ENCODE results near the gene ARHGAP33.
"Not testable (repeated sequence)": the region's sequence is repeated elsewhere in the genome, so short reads cannot be mapped to it uniquely, and the experiment has no call there.

The ARHGAP33 gene

DNA sequence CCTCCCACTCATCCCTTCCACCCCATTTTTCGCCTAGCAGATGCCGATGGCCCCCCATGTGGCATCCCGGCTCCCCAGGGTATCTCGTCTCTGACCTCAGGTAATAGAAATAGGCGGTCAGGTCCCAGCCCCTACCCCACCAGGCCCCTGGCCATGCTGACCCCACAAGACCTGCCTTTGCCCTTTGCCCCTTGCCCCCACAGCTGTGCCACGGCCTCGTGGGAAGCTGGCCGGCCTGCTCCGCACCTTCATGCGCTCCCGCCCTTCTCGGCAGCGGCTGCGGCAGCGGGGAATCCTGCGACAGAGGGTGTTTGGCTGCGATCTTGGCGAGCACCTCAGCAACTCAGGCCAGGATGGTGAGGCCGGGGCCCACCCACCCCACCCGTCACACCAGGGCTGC, 5.4 kb downstream of the ARHGAP33 start:
- no peak for DNase-seq

DNA sequence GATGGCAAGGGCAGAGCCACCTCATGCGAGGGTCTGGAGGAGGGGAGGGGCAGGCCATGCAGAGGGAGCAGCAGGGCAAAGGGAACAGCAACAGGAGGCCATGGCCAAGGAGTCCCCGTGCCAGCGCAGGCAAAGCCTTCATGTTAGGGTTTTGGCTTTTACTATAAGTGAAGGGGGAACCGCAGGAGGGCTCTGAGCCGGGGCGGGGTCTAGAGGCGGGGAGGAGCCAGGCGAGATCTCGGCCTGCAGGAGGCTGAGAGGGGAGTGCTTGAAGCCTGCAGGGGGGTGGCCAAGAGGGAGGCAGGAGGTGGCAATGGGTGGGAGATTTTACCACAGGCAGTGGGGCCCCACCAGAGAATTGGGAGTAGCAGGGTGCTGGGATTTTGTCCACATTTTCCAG, 6.3 kb downstream of the ARHGAP33 start:
- no peak for DNase-seq

DNA sequence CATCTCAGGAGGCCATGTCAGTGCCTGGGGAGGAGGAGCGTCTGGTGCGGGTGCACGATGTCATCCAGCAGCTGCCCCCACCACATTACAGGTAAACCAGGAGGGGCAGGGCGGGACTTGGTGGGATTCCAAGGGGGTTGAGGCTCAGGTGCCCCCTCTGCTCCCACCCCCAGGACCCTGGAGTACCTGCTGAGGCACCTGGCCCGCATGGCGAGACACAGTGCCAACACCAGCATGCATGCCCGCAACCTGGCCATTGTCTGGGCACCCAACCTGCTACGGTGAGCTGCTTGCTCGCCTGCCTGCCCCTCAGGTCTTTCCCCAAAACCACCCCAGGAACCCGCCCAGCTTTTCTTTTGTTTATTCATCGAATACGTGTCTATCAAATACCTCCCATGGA, 7.2 kb downstream of the ARHGAP33 start:
- DNase-seq = no peak

DNA sequence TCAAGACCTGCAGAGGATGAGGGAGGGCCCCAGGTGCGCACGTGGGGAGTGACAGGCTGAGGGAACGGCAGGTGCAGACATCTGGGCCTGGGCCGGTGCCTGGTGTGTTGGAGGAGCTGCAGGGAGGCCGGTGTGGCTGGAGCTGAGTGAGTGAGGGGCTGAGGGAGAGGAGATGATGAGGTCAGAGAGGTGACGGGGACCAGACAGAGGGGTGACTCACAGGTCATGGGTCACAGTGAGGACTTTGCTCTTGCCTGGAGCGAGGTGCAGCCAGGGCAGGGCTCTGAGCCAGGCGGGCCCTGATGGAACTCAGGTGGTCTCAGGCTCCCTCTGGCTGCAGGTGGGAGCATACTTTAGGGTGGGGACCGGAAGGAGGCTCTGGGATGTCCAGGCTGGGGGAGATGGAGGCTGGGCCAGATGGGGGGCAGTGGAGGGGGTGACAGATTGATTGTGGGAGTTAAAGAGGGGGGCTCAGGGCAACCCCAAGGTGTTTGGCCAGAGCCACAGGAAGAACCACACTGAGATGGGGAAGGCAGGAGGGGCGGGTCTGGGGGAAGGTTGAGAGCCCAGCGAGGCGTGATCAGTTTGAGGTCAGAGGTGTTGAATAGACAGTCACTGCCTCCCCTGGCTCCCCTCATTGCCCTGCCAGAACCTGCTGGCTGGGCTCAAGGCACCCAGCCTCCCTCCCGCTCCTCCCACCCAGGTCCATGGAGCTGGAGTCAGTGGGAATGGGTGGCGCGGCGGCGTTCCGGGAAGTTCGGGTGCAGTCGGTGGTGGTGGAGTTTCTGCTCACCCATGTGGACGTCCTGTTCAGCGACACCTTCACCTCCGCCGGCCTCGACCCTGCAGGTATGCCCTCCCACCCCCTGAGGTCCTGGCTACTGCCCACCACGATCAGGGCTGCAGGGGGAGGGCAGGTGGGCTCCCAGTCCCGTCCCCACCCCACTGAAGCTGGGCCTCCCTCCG, 8.4 kb downstream of the ARHGAP33 start:
- no peak for DNase-seq

DNA sequence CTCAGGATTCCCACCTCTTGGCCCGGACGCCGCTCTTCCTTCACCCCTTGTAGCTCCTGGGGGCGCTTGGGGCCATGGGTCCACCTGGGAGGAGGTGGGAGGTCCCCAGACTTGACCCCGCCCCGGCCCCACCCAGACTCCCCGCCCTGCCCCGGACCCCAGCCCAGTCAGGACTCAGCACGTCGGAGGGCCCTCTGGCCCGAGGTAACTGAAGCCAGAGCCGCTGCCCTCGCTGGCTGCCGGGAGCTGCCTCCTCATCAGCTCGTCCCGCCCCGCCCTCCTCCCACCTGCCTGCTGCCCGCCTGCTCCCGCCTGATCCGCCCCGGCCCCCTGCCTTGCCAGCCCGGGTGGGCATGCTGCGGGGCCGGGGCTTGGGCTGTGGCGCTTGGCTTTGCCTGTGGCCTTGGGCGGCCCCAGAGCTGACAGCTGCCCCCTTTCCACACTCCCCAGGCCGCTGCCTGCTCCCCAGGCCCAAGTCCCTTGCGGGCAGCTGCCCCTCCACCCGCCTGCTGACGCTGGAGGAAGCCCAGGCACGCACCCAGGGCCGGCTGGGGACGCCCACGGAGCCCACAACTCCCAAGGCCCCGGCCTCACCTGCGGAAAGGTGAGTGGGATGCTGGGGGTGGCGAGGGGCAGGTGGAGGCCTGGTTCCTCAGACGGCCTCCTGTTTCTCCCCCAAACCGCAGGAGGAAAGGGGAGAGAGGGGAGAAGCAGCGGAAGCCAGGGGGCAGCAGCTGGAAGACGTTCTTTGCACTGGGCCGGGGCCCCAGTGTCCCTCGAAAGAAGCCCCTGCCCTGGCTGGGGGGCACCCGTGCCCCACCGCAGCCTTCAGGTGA, 9.4 kb downstream of the ARHGAP33 start:
- no peak for DNase-seq

DNA sequence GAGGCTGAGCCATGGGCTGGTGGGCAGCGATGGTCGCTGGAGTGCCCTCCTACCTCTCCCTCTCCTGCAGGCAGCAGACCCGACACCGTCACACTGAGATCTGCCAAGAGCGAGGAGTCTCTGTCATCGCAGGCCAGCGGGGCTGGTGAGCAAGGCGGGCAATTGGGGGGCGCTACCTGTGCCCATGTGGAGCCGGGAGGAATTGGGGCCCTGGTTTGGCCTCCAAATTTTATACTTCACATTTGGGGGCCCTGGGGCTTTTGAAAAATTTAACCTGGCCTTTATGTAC, 9.9 kb downstream of the ARHGAP33 start:
- no peak for DNase-seq

DNA sequence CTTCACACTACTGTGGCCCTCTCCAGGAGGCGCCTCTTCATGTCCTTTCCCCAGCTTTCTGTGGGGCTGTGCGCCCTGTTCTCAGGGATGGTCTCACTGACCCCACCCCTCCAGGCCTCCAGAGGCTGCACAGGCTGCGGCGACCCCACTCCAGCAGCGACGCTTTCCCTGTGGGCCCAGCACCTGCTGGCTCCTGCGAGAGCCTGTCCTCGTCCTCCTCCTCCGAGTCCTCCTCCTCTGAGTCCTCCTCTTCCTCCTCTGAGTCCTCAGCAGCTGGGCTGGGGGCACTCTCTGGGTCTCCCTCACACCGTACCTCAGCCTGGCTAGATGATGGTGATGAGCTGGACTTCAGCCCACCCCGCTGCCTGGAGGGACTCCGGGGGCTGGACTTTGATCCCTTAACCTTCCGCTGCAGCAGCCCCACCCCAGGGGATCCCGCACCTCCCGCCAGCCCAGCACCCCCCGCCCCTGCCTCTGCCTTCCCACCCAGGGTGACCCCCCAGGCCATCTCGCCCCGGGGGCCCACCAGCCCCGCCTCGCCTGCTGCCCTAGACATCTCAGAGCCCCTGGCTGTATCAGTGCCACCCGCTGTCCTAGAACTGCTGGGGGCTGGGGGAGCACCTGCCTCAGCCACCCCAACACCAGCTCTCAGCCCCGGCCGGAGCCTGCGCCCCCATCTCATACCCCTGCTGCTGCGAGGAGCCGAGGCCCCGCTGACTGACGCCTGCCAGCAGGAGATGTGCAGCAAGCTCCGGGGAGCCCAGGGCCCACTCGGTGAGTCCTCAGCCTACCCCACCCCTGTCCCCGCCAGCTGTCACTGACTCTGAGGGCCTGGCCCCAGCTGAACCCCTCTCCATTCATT, 11.2 kb downstream of the ARHGAP33 start:
- DNase-seq = no peak

DNA sequence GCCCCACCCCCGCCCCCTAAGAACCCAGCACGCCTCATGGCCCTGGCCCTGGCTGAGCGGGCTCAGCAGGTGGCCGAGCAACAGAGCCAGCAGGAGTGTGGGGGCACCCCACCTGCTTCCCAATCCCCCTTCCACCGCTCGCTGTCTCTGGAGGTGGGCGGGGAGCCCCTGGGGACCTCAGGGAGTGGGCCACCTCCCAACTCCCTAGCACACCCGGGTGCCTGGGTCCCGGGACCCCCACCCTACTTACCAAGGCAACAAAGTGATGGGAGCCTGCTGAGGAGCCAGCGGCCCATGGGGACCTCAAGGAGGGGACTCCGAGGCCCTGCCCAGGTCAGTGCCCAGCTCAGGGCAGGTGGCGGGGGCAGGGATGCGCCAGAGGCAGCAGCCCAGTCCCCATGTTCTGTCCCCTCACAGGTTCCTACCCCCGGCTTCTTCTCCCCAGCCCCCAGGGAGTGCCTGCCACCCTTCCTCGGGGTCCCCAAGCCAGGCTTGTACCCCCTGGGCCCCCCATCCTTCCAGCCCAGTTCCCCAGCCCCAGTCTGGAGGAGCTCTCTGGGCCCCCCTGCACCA, 11.9 kb downstream of the ARHGAP33 start:
- DNase-seq = no peak

DNA sequence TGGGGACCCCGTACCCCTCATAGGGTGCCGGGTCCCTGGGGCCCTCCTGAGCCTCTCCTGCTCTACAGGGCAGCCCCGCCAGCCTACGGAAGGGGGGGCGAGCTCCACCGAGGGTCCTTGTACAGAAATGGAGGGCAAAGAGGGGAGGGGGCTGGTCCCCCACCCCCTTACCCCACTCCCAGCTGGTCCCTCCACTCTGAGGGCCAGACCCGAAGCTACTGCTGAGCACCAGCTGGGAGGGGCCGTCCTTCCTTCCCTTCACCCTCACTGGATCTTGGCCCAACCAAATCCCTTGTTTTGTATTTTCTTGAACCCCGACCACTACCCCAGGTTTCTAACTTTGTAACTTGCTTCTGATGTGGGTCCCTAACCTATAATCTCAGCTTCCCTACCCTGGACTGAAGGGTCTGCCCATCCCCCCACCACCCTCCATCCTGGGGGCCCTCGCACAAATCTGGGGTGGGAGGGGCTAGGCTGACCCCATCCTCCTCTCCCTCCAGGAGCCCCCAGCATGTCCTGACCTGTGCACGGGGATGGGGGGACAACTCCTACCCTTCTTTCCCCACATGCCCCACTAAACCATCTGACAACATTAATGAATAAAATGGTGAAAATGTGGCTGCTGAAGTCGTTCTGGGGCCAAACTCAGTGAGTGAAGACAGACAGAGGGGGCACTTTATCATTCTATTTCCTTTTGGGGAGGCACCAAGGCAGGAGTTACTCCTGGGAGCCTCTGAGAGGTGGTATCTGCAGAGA, 13.0 kb downstream of the ARHGAP33 start:
- DNase-seq = no peak

DNA sequence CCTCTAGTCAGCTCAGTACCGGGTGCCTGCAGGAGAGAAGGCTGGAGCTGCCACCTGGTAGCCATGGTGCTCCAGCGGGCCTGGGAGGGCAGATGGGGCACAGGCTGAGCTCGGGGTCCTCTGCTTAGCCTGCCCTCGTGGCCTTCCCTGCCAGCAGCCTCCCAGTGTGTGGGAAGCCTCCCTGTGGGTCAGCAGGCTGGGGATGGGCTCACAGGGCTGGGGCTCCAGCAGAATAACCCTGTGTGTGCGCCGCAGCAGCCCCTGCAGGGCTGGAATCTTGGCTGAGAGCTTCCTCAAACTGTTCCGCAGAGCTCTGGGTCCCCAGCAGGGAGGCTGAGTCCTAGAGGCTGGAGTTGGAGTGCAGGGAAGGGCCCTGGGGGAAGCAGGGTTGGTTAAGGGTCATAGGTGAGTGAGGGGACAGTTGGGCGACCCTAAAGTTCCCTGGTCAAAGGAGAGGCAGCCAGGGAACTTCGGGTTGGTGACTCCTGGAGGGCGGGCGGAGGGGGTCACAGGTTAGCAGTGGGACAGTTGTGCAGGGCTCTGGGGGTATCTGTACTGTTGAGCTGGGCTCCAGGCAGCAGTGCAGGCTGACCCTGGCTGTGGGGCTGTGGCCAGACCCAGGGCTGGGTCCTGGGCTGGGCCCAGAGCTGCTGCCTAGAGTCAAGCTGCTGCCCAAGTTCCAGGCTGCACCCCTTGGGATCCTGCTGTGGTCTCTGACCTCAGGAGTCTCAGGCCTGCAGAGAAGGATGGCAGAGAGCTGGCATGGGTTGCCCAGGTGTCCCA, 14.0 kb downstream of the ARHGAP33 start:
- DNase-seq = no peak

DNA sequence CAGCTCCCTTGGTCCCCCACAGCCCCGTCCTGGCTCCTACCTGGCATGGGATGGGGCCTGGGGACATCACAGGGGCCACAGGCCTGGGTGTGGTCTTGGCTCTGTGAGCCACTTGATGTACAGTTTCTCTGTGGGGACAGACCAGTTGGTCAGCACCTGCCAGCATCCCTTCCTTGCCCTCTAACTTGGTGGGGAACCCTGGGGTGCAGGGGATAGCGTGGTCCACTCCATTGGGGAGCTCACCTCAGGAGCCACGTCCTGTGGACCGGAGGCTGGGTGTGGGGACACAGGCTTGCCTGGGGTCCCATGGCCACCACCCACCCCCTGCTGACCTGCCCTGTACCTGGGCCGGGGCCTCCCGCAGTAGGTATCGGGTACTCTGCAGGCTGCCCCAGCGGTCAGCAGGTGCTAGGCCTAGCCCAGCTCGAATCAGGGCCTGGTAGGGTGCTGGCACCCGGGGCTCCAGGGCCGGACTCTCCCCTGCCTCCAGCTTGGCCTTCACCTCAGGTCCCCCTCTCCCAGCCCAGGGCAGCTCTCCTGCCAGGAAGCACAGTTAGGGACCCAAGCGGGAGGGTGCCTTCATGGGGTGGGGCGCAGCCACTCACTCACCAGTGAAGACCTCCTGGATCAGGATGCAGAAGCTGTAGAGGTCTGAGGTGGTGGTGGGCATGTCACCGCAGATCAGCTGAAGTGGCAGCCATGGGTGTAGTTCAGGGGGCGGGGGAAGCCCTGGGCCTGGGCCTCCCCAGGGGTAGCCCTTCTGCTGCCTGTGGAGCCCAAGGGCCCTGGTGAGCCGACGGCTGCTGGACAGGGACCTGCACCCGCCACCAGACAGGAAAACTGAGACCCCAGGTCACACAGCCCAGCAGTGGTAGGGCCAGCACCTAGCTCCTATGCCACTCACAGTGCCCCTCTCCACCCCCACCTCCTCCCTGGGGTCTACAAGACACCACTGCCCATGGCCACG, 14.9 kb downstream of the ARHGAP33 start:
- DNase-seq = no peak

DNA sequence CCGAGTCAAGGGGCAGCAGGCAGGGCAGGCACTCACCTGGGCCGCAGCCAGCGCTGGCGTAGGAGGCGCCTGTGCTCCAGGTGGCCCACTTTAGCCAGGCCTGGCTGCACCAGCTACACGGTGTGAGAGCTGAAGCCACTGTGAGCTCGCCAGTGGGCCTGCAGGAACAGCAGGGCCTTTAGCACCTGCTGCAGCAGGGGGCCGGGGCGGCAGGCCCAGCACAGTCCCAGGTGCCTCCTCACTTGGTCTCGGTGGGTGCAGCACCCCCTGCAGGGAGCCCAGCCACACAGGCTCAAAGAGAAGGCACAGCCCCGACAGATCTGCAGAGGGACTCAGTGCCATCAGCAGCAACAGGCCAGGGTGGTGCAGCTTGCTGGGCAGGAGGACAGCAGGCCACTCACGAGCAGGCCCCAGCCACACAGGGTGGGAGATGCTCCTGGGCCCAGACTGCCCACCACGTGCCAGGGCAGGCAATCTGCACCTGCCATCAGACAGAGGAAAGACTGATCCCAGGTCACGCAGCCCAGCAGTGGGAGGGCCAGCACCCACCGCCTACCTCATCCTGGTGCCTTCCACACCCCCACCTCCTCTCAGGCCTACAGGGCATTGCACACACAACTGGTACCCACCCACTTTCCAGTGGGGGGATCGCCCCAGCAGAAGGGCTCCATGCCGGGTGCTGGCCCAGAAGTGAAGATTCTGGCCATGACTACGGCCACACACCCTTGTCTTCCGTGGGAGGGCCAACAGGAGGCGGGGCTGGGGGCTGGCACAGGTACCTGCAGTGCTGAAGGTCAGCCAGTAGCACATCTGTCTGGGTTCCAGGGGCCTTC, 15.8 kb downstream of the ARHGAP33 start:
- DNase-seq = peak; percentile 26

DNA sequence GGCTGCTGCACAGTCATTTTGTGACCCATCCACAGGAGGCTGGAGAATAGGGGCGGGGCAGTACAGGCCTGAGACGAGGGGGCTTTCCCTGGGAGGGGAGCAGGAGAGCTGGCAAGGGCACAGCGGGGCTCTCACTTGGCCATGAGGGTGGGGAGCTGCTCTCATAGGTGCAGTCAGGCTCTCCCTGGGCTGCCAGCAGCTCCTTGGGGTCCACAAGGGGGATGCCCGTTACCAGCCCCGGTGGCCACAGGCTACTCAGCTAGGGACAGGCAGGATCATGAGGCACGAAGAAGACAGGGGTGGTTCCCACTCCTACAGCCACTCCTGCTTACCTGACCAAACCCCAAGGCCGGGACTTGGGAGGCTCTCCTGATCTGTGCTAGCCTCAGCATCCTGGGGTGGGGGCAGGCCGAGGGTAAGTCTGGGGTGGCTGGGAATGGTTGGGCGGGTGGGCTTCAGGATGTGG, 16.5 kb downstream of the ARHGAP33 start:
- no peak for DNase-seq

DNA sequence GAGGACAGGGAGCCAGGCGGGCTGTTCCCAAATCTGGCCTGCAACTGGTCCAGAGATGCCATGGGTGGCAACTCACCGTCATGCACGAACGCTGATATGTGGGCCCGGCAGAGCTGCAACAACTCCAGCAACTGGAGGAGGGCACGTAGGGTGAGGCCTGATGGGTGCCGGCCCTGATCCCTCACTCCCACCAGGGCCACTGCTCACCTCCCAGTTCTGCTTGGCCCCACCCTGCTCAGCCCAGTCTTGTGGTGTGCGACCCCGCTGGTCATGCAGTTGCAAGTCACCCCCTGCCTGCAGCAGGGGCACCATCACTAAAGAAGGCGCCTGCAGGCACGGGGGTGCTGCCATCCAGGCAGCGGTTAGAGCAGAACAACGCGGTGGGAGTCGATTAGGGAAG, 16.9 kb downstream of the ARHGAP33 start:
- no peak for DNase-seq

DNA sequence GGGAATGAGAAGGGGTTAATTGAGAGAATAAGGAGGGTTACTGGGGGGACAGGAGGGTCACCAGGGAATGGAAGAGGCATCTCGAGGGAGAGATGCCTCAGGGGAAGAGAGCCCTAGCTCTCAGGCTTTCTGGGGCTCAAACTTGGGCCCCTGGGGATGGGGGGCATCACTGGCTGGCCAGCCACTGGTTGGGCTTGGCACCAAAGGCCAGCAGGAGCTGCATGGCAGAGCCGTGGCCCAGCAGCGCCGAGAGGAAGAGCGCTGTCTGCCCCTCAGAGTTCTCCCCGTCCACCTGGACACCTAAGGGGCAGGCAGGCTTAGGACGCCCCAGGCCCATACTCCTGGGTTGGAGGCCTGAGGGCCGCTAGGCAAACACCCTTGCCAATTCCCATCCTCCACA, 17.5 kb downstream of the ARHGAP33 start:
- no peak for DNase-seq

DNA sequence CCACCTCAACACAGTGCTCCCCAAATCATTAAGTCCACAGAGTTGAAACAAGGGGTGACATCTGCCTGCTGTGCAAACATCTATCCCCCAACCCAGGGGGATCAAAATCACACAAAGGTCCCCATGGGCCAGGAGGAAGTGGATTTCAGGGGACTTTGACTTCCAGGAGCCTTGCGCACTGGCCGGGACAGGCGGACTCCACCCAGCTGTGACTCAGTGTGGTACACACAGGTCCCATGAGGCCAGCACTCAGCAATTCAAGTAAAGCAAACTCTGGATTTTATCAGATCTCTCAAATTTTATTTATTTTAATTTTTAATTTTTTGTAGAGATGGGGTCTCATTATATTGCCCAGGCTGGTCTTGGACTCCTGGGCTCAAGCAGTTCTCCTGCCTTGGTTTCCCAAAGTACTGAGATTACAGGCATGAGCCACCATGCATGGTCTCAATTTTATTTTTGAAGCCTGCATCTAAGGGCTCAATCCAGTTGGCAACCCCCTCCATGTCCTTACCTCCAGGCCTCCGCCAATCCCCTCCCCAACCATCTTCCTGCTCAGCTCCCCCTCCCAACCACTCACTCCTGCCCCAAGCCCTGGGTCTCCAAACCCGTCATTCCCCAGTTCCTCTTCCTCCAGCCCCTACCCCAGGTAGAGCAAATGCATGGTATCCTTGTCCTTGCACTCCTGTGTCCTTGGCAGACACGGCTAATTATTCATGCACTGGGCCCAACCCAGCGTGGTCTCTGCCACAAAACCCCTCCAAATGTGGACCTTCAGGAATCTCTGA, 18.2 kb downstream of the ARHGAP33 start:
- no peak for DNase-seq

DNA sequence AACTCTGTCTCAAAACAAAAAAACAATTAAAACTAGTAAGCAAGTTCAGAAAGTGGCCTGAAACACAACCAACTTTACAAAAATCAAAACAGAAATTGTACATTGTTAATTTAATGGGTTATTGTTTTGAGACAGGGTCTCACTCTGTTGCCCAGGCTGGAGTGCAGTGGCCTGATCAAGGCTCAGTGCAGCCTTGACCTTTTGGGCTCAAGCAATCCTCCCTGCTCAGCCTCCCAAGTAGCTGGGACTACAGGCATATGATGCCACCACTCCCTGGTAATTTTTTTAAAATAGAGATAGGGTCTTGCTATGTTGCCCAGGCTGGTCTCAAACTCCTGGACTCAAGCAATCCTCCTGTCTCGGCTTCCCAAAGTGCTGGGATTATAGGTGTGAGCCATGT, 20.2 kb downstream of the ARHGAP33 start:
- not testable (repeated sequence) for DNase-seq

Data from NCI-H2107 (cell line).